Stomach (tissue), 9 donors: ENCODE data around the gene BHLHE23. TPM values are rescaled to one million over a fixed set of nuclear protein-coding genes. Genes with fewer than 3 reads are reported as not detected.

Source experiments
- DNase-seq, 2 donors: peaks; one replicate each; pipeline versions ENCODE4 v3.0.0 to v3.0.0-alpha.2; 2013 to 2019
- H3K27ac ChIP-seq, 5 donors: fragments of 200-600 bp in 4 of 5; sonication (generic) in 4 of 5; one replicate each; pipeline ENCODE4 v1.5.1; 2013 to 2019; ENCODE audit warnings: mild to moderate bottlenecking in 1 of 5, moderate library complexity in 1 of 5
- H3K27me3 ChIP-seq, 3 donors: fragments of 200-600 bp; sonication (generic); one replicate each; pipeline ENCODE4 v1.5.1; 2017 to 2019; ENCODE audit warnings: mixed run types in 1 of 3
- H3K36me3 ChIP-seq, 4 donors: fragments of 200-600 bp; sonication (generic); 1 replicate in 3 of 4; 2 replicates in 1 of 4; pipeline ENCODE4 v1.5.1; 2016 to 2019
- H3K4me1 ChIP-seq, 4 donors: fragments of 200-600 bp; sonication (generic); one replicate each; pipeline ENCODE4 v1.5.1; 2016 to 2019
- H3K4me3 ChIP-seq, 4 donors: fragments of 200-600 bp; sonication (generic) in 3 of 4; one replicate each; pipeline ENCODE4 v1.5.1; 2016 to 2019; ENCODE audit warnings: mild to moderate bottlenecking in 1 of 4
- H3K9me3 ChIP-seq, 4 donors: fragments of 200-600 bp; sonication (generic); one replicate each; pipeline ENCODE4 v1.5.1; 2016 to 2019
- CTCF ChIP-seq, 7 experiments: fragments of 450-650 bp in 4 of 7; fragments of 200-600 bp in 3 of 7; sonication (generic) in 3 of 7; IDR thresholded peaks; one replicate each; pipeline ENCODE4 v1.5.1; 2016 to 2019; ENCODE audit warnings: antibody characterized with exemption in 7 of 7, control low read depth in 2 of 7, mild to moderate bottlenecking in 1 of 7
- EP300 ChIP-seq: sonication (generic); formaldehyde crosslinking; IDR thresholded peaks from one replicate; pipeline ENCODE4 v1.6.1; 2017; ENCODE audit warnings: antibody characterized with exemption
- POLR2A ChIP-seq, 4 donors: fragments of 450-650 bp; IDR thresholded peaks; one replicate each; pipeline ENCODE4 v1.6.1; 2016; ENCODE audit warnings: antibody characterized with exemption in 4 of 4, control low read depth in 2 of 4, mild to moderate bottlenecking in 1 of 4, moderate library complexity in 1 of 4
- POLR2AphosphoS5 ChIP-seq, 3 donors: sonication (generic); formaldehyde crosslinking; IDR thresholded peaks; one replicate each; pipeline ENCODE4 v1.6.1; 2016; ENCODE audit warnings: antibody characterized with exemption in 3 of 3
- WGBS, 5 donors: extraction: QIAGEN DNeasy Blood & Tissue Kit in 3 of 5; methylation state at CpG; one replicate each; pipeline versions ENCODE4 v1.1.5 to v1.1.7; 2013 to 2018; 5-methylcytosine and 5-hydroxymethylcytosine counted together
- intact Hi-C: fragments of 100-400 bp; cut with DNase I; formaldehyde crosslinking; loops from one replicate; pipeline ENCODE4 v1.15.1; 2023; ENCODE audit warnings: low total_unique reads
- polyA plus RNA-seq, 3 donors: library from polyadenylated mRNA; stranded (reverse); fragments of 200-250 nt; gene quantifications; one replicate each; pipeline ENCODE4 v1.2.3, GENCODE V29; 2013
- total RNA-seq, 5 donors: library from RNA; depleted of rRNA; stranded (reverse); fragments of >200 nt; gene quantifications; one replicate each; pipeline versions ENCODE4 v1.1.0 to v1.2.3, GENCODE V29; 2014 to 2016
- donor health status: healthy with polysubstance abuse.
- donor health status: Bipolar disorder and iron deficiency.
- donor health status: healthy.

Gene BHLHE23
- total and polyA plus RNA-seq, 8 donors, result 0.55 TPM; not detected in 7

GRCh38 chr20:63017076-63017825 lies 10.5 kb upstream of the BHLHE23 start:
- Histone ChIP-seq H3K4me3 (no peak overlapping the region), H3K27ac (no peak overlapping the region), H3K36me3 (no peaks in the 10 kb centered on the region), H3K4me1 (no peaks in the 10 kb centered on the region), H3K27me3 (peaks cover 20 to 95% (median 77%) of the 10 kb centered on the region in 3 donors), H3K9me3 (peaks cover 0 to 30% (median 17%) of the 10 kb centered on the region in 4 donors)
- TF ChIP-seq POLR2AphosphoS5 (IDR thresholded peaks at IDR 0.05), result no peak
- no peak for TF ChIP-seq POLR2A (IDR thresholded peaks at IDR 0.05)
- TF ChIP-seq CTCF (IDR thresholded peaks at IDR 0.05), result no peak
- no peak for TF ChIP-seq EP300
- no peak for DNase-seq
- 64 to 81% (median 74%) methylated on average over 8 to 22 of the region's 22 CpGs for WGBS, 5 donors
- intact Hi-C loops, result no loop called here

- no peaks in the 10 kb centered on the region for H3K36me3 ChIP-seq
- WGBS, 5 donors, result 50 to 66% (median 55%) methylated on average over 11 to 14 of the region's 14 CpGs
- no peak for DNase-seq
- H3K4me3 ChIP-seq, result no peak overlapping the region
- H3K27me3 ChIP-seq, result peaks cover 20 to 95% (median 77%) of the 10 kb centered on the region in 3 donors
- intact Hi-C loops, result no loop called here
- H3K4me1 ChIP-seq, result no peaks in the 10 kb centered on the region
- H3K27ac ChIP-seq, result no peak overlapping the region
- no peak for TF ChIP-seq POLR2A (IDR thresholded peaks at IDR 0.05)
- TF ChIP-seq CTCF (IDR thresholded peaks at IDR 0.05), result no peak
- TF ChIP-seq POLR2AphosphoS5 (IDR thresholded peaks at IDR 0.05), result no peak
- TF ChIP-seq EP300, result no peak
- H3K9me3 ChIP-seq, result peaks cover 0 to 30% (median 17%) of the 10 kb centered on the region in 4 donors
Observed at GRCh38 chr20:63016514-63017075, 9.8 kb upstream of the BHLHE23 start.

- no peaks in the 10 kb centered on the region for H3K4me1 ChIP-seq
- peaks cover 20 to 95% (median 79%) of the 10 kb centered on the region in 3 donors for H3K27me3 ChIP-seq
- peaks cover 0 to 29% (median 16%) of the 10 kb centered on the region in 4 donors for H3K9me3 ChIP-seq
- TF ChIP-seq EP300, result no peak
- TF ChIP-seq POLR2AphosphoS5 (IDR thresholded peaks at IDR 0.05), result no peak
- TF ChIP-seq POLR2A (IDR thresholded peaks at IDR 0.05), result no peak
- TF ChIP-seq CTCF (IDR thresholded peaks at IDR 0.05), result no peak
- H3K4me3 ChIP-seq, result no peak overlapping the region
- no peak for DNase-seq
- H3K36me3 ChIP-seq, result no peaks in the 10 kb centered on the region
- no peak overlapping the region for H3K27ac ChIP-seq
- intact Hi-C loops, result no loop called here
- WGBS, 5 donors, result 70 to 79% (median 73%) methylated on average over 15 to 21 of the region's 22 CpGs
Observed at GRCh38 chr20:63015662-63016361, 9.0 kb upstream of the BHLHE23 start.

- Histone ChIP-seq H3K4me3 (no peak overlapping the region), H3K27ac (no peak overlapping the region), H3K27me3 (peaks cover 23 to 95% (median 81%) of the 10 kb centered on the region in 3 donors), H3K36me3 (no peaks in the 10 kb centered on the region), H3K4me1 (peaks cover 0 to 2% (median 0%) of the 10 kb centered on the region in 4 donors), H3K9me3 (peaks cover 0 to 22% (median 10%) of the 10 kb centered on the region in 4 donors)
- intact Hi-C loops, result no loop called here
- TF ChIP-seq EP300 (no peak), POLR2A (IDR thresholded peaks at IDR 0.05) (no peak), CTCF (IDR thresholded peaks at IDR 0.05) (no peak), POLR2AphosphoS5 (IDR thresholded peaks at IDR 0.05) (no peak)
- DNase-seq, result no peak
- WGBS, 5 donors, result 35 to 58% (median 49%) methylated on average over 10 to 15 of the region's 15 CpGs
Observed at GRCh38 chr20:63015147-63015661, 8.4 kb upstream of the BHLHE23 start.
